Erythroblast (primary cell): ENCODE data around the gene DIABLO.

Experiments used
- GATA1 ChIP-seq: IDR thresholded peaks from 2 replicates; pipeline ENCODE4 v1.6.1; 2011; ENCODE audit warnings: low read depth, mild to moderate bottlenecking, control low read depth, low read length, moderate library complexity
- POLR2A ChIP-seq: IDR thresholded peaks from 2 replicates; pipeline ENCODE4 v1.6.1; 2011; ENCODE audit warnings: mild to moderate bottlenecking, low read length

GRCh38 chr12:122201381-122201780, 24.5 kb downstream of the DIABLO start:
- TF ChIP-seq POLR2A = no peak
- TF ChIP-seq GATA1 = no peak
